Measurements from ENCODE around the gene MISP. TPM values are rescaled to one million over a fixed set of nuclear protein-coding genes. Genes with fewer than 3 reads are reported as not detected.

The MISP gene
- total and polyA plus RNA-seq, 2 of the 8 experiments (the other 6 are each of a cell fraction or from before 2014, with no cell fraction given): 0.43 to 0.45 TPM

- no peak for TF ChIP-seq SP2 (IDR thresholded peaks at IDR 0.05; ENCODE audit: low read length)
- TF ChIP-seq TAF7 (optimal IDR thresholded peaks at IDR 0.05; ENCODE audit: borderline replicate concordance, low read depth, low read length): no peak
- no peak for TF ChIP-seq RXRA (IDR thresholded peaks at IDR 0.05; ENCODE audit: insufficient read depth, low read depth, low read length)
- no peak for TF ChIP-seq GABPA (IDR thresholded peaks at IDR 0.05; ENCODE audit: borderline replicate concordance, insufficient read depth, low read length)
- TF ChIP-seq KDM5A (IDR thresholded peaks at IDR 0.05; ENCODE audit: low read length): no peak
- no peak for TF ChIP-seq CHD1 (IDR thresholded peaks at IDR 0.05; ENCODE audit: low read depth, low read length)
- no peak for TF ChIP-seq ZNF274 (IDR thresholded peaks at IDR 0.05; ENCODE audit: borderline replicate concordance, extremely low read depth, low read length)
- 0 out of 2 replicates have a peak, but pooled peaks have one; percentile 23 for TF ChIP-seq TEAD4 (IDR thresholded peaks at IDR 0.05; ENCODE audit: low read depth, low read length)
- TF ChIP-seq BRCA1 (IDR thresholded peaks at IDR 0.05; ENCODE audit: low read depth, low read length): no peak
- TF ChIP-seq CHD7 (IDR thresholded peaks at IDR 0.05; ENCODE audit: insufficient replicate concordance, low read length): no peak
- no peak for TF ChIP-seq HDAC6 (IDR thresholded peaks at IDR 0.05; ENCODE audit: low read depth, low read length)
Observed at GRCh38 chr19:799076-799881, 48.4 kb downstream of the MISP start (continued).
